HG02884 (cell line): ENCODE data around the gene C20orf96.
A peak's percentile ranks its signal among the peaks of the same experiment; 100 is the strongest.
"Not testable (repeated sequence)": the region's sequence is repeated elsewhere in the genome, so short reads cannot be mapped to it uniquely, and the experiment has no call there.

ENCODE experiments used
- ATAC-seq: cut with Tn5 transposase; IDR thresholded peaks from one replicate; pipeline ENCODE4 v1.9.1; 2021; ENCODE audit warnings: mild to moderate bottlenecking, moderate library complexity; ENCODE audit not compliant: unreplicated experiment

Gene C20orf96

DNA sequence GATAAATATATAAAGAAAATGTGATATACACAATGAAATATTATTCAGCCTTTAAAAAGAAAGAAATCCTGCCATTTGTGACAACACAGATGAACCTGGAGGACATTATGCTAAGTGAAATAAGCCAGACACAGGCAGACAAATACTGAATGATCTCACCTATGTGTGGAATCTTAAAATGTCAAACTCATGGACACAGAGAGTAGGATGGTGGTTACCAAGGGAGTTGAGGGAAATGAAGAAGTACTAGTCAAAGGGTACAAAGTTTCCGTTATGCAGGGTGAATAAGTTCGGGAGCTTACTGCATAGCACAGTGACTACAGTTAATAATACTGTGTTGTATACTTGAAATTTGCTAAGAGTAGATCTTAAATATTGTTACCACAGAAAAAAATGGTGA lies 47.6 kb downstream of the C20orf96 start:
- ATAC-seq, result no peak

DNA sequence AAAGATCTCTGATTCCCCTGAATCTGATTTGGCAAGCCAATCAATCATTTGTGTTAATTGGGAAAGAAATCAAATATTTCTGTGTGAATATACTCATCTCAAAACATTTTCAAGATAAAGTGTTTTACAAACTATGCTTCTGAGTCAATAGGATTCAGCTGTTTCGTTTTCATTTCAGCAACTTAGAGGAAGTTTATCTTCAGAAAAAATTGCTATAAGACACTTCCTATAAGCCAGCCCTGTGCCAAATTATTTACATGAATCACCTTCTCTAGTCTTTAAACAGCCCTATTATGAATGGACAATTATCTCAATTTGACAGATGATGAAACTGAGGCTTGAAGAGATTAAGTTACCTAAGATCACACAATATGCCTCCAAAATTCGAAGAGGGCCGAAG lies 52.6 kb downstream of the C20orf96 start:
- peak; percentile 74 for ATAC-seq

DNA sequence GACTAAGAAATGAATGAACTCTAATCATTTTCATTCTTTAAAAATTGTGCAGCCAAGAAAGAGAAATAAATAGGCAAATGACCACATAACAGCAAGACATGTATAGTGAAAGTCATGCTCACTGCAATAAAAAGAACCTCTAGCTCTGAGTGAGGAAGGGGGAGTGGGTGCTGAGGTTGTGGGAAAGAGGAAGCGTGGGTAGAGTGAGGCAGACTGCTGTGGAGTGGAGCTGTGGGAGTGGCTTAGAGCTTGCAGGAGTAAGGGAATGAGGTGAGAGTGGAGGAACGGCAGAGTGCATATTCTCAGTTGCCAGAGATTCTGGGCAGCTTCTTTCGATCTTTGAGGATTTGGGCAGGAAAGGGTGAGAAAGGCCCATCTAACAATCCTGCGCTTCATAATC lies 53.1 kb downstream of the C20orf96 start:
- peak; percentile 72 for ATAC-seq

DNA sequence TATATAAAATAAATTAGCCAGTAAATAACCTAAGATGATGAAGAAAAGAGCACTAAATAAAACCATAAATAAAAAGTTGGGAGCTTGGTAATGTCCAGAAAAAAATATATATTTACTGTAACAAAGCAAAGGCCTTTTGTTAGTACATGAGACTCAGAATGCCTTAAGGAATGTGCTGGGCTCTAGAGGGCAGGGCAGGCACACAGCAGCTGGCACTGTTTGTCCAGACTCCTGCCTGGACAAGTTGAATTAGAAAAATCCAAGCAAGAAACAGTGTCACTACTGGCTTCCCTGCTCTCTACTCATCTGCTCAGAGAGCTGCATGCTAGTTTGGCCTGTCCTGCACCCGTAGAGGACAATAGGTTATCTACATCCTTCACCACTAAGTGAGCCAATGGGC lies 54.7 kb downstream of the C20orf96 start:
- ATAC-seq, result no peak

DNA sequence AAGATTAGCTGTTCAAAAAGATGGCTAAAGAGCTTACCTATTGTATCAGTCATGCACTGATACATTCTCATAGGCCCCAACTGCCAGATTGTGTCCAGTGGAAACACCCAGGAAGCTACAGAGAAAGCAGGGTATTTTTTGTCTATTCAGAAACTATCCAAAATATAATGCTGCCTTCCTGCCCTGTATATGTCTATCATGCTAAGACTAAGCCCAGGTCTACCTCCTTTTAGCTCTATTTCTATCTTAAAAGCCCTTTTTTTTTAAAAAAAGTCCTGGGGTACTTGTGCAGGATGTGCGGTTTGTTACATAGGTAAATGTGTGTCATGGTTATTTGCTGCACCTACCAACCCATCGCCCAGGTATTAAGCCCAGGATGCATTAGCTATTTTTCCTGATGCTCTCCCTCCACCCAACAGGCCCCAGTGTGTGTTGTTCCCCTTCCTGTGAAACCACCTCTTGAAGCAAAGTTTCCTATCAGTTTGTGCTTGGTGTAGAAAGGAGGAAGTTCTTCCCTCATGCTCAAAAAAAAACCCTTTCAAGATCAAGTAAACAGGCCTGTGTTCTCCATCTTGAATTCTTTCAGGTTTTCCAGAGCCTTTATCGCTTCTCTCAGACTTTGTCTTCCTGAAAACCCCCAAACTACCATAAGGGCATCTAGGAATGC lies 63.0 kb downstream of the C20orf96 start:
- no peak for ATAC-seq

DNA sequence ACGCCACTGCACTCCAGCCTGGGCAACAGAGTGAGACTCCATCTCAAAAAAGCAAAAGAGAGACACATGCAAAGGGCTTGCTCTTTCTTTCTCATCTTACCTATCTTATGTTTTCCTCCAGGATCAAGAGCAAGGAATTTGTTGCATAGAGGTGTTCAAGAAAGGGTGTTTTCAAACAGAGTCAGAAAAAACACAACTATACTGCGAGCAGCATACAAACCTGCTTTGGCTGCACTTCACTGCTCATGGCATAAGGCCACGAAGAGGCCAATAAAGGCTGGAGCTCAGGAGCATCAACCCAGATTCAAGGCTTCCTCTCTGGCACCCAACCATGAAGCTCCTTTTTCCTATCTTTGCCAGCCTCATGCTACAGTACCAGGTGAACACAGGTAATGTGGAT lies 63.6 kb downstream of the C20orf96 start, which contains the start of gene DEFB129:
Gene DEFB129, plus strand, starts transcription at position 301 of the 400 bp plus-strand sequence. Its CDS starts 31 bp downstream, at position 332.
- ATAC-seq, result no peak

DNA sequence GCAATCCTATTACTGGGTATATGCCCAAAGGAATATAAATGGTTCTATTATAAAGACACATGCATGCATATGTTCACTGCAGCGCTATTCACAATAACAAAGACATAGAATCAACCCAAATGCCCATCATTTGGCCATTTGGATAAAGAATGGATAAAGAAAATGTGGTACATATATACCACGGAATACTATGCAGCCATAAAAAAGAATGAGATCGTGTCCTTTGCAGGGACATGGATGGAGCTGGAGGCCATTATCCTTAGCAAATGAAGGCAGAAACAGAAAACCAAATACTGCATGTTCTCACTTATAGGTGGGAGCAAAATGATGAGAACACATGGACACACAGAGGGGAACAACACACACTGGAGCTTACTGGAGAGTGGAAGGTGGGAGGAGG lies 64.7 kb downstream of the C20orf96 start:
- ATAC-seq, result not testable (repeated sequence)

DNA sequence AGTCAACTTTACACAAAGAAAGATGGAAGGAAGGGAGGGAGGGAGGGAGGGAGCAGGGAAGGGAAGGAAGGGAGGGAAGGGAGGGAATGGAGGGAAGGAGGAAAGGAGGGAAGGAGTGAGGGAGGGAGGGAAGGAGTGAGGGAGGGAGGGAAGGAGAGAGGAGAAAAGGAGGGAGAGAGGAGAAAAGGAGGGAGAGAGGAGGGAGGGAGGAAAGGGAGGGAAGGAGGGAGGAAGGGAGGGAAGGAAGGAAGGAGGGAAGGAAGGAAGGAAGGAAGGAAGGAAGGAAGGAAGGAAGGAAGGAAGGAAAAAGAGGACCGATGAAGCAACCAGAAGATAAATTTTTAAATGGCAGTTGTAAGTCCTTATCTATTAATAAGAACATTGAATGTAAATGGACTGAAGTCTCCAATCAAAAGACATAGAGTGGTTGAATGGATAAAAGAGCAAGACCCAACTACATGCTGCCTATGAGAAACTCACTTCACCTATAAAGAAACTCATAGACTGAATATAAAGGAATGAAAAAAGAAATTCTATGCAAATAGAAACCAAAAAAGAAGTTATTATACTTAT lies 69.2 kb downstream of the C20orf96 start:
- ATAC-seq, result no peak
